ENCODE data around the gene MIA2.
"Not testable (repeated sequence)": the region's sequence is repeated elsewhere in the genome, so short reads cannot be mapped to it uniquely, and the experiment has no call there.

MIA2 gene, protein sequence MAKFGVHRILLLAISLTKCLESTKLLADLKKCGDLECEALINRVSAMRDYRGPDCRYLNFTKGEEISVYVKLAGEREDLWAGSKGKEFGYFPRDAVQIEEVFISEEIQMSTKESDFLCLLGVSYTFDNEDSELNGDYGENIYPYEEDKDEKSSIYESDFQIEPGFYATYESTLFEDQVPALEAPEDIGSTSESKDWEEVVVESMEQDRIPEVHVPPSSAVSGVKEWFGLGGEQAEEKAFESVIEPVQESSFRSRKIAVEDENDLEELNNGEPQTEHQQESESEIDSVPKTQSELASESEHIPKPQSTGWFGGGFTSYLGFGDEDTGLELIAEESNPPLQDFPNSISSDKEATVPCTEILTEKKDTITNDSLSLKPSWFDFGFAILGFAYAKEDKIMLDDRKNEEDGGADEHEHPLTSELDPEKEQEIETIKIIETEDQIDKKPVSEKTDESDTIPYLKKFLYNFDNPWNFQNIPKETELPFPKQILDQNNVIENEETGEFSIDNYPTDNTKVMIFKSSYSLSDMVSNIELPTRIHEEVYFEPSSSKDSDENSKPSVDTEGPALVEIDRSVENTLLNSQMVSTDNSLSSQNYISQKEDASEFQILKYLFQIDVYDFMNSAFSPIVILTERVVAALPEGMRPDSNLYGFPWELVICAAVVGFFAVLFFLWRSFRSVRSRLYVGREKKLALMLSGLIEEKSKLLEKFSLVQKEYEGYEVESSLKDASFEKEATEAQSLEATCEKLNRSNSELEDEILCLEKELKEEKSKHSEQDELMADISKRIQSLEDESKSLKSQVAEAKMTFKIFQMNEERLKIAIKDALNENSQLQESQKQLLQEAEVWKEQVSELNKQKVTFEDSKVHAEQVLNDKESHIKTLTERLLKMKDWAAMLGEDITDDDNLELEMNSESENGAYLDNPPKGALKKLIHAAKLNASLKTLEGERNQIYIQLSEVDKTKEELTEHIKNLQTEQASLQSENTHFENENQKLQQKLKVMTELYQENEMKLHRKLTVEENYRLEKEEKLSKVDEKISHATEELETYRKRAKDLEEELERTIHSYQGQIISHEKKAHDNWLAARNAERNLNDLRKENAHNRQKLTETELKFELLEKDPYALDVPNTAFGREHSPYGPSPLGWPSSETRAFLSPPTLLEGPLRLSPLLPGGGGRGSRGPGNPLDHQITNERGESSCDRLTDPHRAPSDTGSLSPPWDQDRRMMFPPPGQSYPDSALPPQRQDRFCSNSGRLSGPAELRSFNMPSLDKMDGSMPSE (N-terminal part only)

DNA sequence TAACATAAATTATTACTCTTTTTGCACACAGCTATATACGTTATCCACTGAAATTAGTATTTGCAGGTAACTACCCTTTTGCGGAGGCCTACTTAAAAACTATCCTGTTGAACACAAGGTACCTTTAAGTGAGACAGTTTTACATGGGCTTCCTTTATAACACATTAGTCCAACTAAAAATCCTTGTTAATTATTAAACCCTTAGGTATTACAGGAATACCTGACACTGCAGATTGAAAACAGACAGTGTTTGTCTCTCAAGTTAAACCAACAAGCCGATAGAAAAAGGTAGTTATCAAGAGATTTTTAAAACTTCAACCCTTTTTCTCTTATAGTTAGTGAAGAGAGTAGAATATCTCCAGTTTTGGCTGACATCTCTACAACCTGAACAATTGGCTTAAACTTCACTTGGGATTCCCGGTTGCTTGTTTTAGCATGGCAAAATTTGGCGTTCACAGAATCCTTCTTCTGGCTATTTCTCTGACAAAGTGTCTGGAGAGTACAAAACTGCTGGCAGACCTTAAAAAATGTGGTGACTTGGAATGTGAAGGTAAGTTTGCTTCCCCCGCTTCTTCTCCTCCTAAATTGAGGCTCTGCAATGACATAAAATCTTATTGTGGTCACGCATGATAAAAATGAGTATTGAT is at the start of gene MIA2:
Gene MIA2 (plus strand): TSS at position 236 of the 647 bp plus-strand sequence. CDS start 200 bp downstream, at position 436.
- DNase-seq (ENCODE audit: low read depth) = no peak

DNA sequence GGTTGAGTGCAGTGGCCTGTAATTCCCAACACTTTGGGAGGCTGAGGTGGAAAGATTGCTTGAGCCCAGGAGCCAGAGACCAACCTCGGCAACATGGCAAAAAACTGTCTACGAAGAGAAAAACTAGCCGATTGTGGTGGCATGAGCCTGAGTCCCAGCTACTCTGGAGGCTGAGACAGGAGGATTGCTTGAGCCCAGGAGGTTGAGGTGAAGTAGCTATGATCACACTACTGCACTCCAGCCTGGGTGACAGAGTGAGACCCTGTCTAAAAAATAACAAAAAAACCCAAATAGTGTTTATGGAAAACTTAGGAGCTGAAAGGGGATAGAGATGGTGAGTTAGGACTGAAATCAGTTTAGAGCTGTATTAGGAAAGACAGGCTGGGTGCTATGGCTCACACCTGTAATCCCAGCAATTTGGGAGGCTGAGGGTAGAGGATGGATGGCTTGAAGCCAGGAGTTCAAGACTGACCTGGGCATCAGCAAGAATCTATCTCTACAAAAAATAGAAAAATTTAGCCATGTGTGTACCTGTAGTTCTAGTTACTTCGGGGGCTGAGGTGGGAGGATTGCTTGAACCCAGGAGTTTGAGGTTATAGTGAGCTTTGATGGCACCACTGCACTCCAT is 49.0 kb upstream of the MIA2 start:
- DNase-seq (ENCODE audit: low read depth) = no peak

DNA sequence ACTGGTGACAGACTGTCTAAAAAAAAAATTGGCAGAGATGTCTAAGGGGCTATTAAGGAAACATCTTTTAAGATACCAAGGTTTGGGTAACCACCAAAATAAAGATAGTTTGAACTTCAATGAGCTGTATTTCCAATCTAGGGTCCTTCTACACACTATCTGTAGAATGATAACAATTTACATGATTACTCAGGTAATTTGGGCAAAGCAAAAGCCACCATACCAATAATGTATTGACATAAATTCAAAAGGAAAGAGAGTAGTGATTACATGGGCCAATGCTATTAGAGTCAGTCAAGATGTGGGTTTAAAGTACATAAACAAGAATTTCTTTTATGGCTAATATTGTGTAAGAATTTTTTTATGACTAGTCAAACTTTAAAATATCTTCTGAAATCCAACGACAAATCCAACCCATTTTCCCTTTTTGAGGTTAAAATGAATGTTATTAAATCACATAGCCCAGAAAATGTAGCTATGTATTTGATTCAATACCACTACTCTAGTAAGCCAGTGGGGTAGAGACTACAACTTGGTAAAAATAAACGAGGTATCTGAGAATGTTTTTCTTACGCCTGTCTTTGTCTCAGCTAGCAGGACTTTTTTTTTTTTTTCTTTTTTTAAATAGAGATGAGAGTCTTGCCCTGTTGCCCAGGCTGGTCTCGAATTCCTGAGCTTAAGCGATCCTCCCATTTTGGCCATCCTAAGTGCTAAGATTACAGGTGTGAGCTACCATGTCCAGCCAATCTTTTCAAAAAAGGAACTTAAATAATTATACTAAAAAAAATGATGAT is 48.3 kb upstream of the MIA2 start:
- no peak for DNase-seq (ENCODE audit: low read depth)

DNA sequence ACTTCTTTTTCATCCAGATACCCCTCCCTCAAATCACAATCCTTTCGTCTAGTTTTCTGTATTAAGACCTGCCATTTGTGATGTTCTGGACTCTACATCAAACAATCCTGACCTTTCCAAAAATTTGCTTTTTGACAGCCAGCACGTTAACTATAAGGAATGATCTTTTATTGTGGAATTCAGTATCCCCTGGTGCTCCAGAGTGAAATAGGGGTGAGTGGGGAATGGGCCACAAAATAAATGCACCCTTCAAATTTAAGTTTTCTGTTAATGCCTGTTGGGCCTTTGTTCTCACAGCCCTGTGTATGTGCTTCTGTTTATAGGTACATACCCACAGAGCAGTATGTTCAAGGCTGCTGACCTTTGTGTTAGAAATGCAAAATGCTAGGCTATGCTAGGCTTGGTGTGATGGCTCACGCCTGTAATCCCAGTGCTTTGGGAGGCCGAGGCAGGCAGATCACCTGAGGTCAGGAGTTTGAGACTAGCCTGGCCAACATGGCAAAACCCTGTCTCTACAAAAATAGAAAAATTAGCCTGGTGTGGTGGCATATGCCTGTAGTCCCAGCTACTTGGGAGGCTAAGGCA is 46.7 kb upstream of the MIA2 start:
- DNase-seq (ENCODE audit: low read depth) = no peak

DNA sequence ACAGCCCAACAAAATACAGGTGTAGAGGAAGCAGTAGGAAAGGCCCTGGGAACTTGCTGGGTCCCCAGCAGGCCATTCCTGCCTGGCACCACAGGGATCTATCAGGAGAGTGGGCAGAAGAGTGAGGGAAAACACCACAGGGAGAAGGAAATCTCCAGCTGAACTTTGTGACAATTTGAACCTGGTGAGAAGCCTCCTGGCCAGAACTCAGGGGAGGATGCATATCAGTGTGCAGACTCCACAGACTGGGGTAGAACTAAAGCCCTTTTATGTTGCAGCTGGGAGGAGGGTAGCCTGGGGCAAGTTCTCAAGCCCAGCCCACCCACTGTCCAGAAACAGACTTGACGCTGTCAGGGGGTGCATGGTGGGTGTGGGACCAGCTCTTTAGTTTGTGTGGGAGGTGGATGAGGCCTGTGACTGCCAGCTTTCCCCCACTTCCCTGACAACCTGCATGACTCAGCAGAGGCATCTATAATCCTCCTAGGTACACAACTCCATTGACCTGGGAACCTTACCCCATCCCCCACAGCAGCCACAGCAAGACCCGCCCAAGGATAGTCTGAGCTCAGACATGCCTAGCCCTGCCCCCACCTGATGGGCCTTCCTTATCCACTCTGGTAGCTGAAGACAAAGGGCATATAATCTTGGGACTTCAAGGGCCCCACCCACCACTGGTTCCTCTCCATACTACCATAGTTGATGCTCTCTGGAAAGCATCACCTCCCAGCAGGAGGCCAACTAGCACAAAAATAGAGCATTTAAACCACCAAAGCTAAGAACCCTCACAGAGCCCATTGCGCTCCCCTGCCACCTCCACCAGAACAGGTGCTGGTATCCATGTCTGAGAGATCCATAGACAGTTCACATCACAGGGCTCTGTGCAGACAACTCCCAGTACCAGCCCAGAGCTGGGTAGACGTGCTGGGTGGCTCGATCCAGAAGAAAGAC is 29.8 kb upstream of the MIA2 start:
- no peak for DNase-seq (ENCODE audit: low read depth)

DNA sequence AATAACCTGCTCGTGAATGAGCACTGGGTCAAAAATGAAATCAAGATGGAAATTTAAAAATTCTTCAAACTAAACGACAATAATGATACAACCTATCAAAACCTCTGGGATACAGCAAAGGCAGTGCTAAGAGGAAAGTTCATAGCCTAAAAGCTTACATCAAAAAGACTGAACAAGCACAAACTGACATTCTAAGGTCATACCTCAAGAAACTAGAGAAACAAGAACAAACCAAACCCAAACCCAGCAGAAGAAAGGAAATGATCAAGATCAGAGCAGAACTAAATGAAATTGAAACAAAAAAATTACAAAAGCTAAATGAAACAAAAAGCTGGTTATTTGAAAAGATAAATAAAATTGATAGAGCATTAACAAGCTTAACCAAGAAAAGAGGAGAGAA is 26.3 kb upstream of the MIA2 start:
- not testable (repeated sequence) for DNase-seq (ENCODE audit: low read depth)

DNA sequence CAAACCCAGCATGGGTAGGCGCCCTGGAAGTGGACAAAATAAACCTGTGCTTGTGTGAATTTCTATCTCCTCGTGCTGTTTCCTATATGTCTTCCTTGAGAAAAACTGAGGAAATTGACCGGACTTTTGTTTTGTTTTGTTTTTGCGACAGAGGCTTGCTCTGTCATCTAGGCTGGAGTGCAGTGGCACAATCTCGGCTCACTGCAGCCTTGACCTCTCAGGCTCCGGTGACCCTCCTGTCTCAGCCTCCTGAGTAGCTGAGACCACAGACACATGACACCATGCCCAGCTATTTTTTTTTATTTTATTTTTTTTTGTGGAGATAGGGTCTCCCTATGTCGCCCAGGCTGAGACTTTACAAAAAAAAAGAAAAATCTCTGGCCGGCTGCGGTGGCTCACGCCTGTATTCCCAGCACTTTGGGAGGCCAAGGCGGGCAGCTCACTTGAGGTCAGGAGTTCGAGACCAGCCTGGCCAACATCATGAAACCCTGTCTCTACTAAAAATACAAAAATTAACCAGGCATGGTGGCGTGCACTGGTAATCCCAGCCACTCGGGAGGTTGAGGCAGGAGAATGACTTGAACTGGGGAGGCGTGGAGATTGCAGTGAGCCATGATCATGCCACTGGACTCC is 22.5 kb upstream of the MIA2 start:
- DNase-seq (ENCODE audit: low read depth) = no peak

DNA sequence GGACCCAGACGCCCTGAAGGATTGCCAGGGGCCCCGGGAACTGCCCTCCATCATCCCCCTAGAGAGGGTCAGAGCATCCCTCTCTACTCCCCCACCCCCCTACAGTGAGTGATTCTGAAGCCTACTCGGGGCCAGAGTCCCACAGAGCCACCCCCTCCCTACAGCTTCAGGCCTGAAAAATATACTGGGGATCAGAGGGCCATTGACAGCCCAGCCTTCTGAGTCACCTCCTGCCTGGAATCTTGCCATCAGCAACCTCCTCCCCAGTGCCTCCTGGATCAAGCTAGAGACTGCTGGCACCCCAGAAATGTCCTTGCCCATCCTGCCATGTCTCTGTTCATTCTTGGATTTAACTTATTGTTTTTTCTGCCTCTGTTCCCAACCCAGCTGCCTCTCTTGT is 21.7 kb upstream of the MIA2 start:
- DNase-seq (ENCODE audit: low read depth) = no peak

DNA sequence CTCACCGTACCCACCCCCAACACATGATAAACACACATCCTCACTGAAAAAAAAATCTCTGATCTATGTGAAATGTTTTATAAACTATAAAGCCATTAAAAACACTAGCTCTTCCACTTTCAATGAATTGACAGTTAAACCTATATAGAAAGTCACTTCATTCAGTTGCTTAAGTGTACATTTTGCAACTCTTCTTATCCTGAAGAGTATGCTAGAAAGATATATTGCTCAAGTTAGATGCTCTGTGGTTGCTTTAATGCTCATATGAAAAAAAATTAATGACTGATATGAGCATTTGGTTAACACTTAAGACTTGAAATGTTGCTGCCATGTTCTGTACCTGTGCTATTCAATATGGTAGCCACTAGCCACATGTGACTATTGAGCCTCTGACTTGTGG is 21.0 kb upstream of the MIA2 start:
- DNase-seq (ENCODE audit: low read depth) = no peak

DNA sequence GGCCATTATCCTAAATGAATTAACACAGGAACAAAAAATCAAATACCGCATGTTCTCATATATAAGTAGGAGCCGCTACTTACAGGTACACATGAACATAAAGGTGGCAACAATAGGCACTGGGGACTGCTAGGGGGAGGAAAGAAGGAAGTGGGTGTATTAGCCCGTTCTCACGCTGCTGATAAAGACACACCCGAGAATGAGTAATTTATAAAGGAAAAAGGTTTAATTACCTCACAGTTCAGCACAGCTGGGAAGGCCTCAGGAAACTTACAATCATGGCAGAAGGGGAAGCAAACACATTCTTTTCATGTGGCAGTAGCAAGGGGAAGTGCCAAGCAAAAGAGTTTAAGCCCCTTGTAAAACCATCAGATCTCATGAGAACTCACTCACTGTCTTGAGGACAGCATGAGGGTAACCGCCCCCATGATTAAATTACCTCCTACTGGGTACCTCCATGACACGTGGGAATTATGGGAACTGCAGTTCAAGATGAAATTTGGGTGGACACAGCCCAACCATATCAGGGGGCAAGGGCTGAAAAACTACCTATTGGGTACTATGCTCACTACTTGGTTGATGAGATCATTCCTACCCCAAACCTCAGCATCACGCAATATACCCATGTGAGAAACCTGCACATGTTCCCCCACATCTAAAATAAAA is 16.4 kb upstream of the MIA2 start:
- DNase-seq (ENCODE audit: low read depth) = no peak

DNA sequence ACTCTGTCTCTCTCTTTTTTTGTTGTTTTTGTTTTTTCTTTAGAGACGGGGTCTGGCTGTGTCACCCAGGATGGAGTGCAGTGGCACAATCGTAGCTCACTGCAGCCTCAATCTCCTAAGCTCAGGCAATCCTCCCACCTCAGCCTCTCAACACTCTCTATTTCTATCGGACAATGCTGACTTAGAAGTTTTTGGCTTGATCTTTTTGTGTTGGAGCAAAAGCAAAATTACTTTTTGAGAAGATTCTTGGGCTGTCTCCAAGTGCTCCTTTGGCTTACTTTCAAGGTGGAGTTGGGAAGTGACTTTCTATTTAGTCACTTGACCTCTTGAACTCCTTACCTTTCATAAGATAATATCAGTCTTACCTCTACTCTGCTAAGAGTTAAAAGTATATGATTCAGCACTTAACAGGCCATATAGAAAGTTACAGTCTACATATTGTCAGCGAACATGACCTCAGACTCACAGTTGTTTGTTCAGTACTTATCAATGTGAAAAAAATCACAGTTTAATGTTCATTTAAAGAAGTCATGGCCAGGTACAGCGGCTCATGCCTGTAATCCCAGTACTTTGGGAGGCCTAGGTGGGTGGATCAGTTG is 15.4 kb upstream of the MIA2 start:
- peak; percentile 29 for DNase-seq (ENCODE audit: low read depth)

DNA sequence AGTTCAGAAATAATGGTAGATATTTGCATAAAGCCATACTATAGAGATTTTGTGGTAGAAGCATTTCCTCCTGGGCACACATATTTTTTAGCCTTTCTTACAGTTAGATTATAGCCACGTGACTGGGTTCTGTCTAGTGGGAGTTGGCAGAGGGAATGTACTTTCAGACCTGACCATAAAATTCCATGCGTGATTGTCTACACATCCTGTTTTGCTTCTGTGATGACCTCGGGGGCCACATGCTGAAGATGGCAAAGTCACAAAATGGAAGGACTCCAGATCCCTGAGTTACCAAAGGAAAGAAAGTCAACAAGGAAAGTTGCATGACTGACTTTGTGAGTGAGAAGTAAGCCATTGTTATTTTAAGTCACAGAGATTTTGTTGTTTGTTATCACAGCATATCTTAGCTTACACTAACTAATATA is 14.6 kb upstream of the MIA2 start:
- DNase-seq (ENCODE audit: low read depth) = peak; percentile 16

DNA sequence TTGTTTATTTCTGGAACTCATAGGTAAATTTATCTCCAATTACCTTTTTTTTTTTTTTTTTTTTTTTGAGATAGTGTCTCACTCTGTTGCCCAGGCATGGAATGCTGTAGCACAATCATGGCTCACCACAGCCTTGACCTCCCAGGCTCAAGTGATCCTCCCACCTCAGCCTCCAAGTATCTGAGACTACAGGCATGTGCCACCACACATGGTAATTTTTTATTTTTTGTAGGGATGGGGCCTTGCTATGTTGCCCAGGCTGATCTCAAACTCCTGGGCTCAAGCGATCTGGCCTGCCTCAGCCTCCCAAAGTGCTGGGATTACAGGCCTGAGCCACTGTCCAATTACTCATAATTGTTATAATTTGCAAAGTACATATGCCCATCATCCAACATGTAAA is 13.2 kb upstream of the MIA2 start:
- not testable (repeated sequence) for DNase-seq (ENCODE audit: low read depth)

DNA sequence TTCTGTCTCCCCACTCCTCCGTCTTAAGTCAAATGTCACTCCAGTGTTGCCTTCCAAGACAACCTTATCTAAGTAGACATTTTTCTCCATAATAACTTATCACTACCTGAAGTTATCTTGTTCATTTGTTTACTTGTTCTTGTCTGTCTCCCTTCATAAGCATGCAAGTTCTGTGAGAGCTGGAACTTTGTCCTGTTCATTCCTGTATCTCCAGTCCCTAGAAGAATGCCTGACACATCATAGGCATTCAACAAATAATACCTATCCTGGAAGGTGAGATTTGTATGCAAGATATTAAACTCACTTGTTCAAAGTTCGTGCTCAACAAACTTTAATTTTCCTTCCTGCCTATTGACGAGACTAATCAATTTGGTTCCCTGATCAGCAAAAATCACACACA is 5.7 kb upstream of the MIA2 start:
- no peak for DNase-seq (ENCODE audit: low read depth)

DNA sequence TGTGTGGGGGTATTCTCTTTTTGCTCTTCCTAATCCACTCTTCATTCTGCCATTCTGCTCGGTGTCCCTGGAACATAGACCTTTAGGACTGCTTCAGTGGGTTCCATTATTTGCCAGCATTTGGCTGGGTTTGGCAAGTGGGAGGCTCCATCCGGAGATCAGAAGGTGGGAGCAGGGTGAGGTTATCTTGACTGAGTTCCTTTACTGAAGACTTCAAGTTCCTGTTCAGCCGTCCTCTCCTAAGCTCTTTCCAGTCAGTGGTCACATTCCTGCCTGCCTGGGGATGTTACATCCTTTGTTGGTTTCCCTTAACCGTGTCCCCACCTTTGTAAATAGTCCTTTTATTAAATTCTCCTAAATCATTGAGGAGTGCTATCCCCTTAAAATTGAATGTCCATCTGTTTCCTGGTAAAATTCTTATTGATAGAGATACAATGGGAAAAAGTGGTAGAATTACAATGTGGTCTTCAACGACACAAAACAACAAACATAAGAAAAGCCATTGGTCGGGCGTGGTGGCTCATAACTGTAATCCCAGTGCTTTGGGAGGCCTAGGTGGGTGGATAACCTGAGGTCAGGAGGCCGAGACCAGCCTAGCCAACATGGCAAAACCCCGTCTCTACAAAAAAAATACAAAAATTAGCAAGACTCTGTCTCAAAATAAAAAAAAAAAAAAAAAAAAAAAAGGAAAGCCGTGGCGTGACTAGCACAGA is 5.0 kb upstream of the MIA2 start:
- no peak for DNase-seq (ENCODE audit: low read depth)

DNA sequence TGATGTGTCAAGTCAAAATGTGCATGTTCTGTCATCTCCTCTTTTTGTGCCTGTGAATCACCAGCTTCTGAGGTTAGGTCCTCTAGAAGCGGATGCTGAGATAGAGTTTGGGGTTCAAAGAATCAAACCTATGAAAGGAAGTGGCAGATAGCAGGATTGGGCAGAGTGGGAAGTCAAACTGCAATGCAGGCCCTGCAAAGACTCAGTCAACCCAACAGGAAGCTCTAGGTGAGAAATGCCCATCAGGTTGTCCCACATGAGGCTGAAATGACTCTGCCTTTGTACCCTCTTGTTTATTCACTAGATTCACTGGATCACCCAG is 4.5 kb upstream of the MIA2 start:
- DNase-seq (ENCODE audit: low read depth) = no peak

DNA sequence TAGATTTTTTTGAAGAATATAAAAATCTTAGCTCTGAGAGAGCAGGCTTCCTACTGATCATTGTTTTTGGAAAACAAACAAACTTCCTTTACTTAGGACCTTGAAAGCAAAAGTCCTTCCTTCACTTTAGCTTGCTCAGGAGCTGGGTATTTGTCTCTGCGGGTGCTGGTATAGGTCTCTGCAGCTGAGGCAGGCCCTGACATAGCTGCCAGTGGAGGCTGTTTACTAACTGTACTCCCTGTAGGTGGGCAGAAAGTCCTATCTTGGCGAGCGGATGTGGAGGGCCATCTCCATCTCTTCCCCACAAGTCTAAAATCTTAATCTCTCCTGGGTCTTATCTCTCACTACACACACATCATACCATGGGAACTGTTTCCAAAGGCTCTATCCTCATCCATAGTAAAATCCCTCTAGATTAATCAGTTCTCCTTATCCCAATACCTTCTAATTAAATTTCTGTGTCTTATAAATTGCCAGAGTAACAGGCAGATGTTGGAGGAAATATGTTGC is 4.1 kb upstream of the MIA2 start:
- no peak for DNase-seq (ENCODE audit: low read depth)

Data from HS-5 (cell line).